Smooth muscle cell of the brain vasculature (primary cell): ENCODE results near the gene NEMF.
A peak's percentile ranks its signal among the peaks of the same experiment; 100 is the strongest.
"Not testable (repeated sequence)": the region's sequence is repeated elsewhere in the genome, so short reads cannot be mapped to it uniquely, and the experiment has no call there.

Experiments
- DNase-seq: peaks from one replicate; pipeline ENCODE4 v3.0.0-alpha.2; 2012; ENCODE audit warnings: low read depth, low spot score

NEMF gene, protein sequence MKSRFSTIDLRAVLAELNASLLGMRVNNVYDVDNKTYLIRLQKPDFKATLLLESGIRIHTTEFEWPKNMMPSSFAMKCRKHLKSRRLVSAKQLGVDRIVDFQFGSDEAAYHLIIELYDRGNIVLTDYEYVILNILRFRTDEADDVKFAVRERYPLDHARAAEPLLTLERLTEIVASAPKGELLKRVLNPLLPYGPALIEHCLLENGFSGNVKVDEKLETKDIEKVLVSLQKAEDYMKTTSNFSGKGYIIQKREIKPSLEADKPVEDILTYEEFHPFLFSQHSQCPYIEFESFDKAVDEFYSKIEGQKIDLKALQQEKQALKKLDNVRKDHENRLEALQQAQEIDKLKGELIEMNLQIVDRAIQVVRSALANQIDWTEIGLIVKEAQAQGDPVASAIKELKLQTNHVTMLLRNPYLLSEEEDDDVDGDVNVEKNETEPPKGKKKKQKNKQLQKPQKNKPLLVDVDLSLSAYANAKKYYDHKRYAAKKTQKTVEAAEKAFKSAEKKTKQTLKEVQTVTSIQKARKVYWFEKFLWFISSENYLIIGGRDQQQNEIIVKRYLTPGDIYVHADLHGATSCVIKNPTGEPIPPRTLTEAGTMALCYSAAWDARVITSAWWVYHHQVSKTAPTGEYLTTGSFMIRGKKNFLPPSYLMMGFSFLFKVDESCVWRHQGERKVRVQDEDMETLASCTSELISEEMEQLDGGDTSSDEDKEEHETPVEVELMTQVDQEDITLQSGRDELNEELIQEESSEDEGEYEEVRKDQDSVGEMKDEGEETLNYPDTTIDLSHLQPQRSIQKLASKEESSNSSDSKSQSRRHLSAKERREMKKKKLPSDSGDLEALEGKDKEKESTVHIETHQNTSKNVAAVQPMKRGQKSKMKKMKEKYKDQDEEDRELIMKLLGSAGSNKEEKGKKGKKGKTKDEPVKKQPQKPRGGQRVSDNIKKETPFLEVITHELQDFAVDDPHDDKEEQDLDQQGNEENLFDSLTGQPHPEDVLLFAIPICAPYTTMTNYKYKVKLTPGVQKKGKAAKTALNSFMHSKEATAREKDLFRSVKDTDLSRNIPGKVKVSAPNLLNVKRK

DNA sequence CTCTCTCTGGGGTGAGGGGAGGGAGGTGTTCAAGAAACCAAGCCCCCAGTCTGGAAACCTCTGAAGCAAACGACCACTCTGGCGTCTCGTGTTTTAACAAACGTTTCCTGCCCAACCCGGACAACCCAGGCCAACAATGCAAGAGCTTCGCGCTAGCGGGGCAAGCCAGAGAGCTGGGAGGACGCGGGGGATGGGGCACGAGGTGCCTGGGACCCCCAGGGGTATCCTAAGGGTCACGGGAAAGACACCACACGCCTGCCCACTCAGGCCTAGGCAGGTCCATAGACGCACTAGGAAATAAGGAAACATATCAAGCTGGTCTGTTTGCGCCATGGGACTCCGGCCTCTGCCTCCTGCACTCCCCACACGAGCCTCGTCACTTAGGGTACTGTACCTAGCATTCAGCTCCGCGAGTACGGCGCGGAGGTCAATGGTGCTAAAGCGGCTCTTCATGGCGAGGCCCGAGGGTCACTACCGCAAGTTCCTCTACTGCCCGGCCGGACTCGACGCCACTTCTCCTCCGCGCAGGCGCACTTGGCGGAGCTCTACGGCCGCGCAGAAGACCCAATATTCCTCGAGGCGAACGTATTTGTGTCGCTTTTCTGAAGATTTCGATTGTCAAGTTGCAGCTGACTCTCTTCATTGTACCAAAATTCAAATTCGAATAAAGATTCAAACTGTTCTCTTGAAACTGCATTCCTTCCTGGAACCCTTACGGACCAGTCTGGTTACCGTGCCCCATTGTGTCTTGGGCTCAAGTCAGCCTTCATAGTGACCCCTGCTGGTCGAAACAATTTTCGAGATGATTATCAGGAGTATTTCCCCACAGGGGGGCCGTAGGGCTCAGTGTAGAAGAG is at the start of gene NEMF:
NEMF (minus strand) TSS at position 488 of the 857 bp plus-strand sequence; CDS start at position 453, 35 bp downstream.
- DNase-seq: peak; percentile 84

DNA sequence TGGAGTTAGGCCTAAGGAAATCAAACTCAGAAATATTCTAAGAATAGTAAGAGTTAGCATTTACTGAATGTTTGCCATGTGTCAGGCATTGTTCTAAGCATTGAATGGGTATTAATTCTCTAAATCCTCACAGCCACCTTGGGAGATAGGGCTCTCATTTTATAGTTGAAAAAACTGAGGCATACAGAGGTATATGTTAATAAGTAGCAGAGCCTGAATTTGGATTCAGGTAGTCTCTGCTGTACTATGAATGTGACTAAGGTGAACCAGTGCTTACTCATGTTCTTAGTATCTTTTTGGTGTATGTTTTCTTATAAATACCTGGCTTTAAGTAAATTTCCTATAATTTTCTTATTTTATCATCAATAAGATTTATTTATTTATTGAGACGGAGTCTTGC is 48.4 kb upstream of the NEMF start:
- DNase-seq: no peak

DNA sequence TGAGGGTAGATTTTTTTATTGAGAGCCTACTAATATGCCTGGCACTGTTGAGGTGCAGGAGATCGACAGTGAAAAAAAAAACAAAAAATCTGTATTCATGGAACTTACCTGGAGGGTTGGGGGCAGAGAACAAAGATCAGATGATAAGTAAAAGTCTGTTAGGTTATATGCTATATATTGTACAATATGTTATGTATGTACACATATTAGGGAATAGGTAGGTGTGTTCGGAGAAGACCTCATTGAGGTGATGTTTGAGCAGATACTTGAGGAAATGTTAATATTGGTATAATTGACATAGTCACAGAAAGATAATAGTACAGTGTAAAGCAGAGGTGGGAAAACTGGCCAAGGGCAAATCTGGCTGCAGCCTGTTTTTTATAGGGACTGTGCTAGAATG is 45.9 kb upstream of the NEMF start:
- no peak for DNase-seq

DNA sequence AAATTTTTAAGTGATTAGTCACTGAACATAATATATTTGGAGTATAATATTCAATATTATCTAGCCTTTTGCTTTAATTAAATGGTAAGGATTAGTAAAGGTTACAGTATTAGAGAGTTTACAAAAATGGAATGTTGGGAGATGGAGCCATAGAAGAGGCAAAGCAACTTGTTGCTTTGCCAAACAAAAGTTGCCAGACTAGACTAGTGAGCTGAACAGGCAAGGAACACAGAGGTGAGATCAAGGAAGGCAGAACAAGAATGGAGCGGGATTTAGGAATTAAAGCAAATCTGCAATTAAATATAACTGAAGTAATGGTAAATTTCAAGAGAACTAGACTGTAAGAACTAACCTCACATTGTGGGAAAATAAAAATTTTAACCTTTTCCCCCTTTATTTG is 45.4 kb upstream of the NEMF start:
- no peak for DNase-seq

DNA sequence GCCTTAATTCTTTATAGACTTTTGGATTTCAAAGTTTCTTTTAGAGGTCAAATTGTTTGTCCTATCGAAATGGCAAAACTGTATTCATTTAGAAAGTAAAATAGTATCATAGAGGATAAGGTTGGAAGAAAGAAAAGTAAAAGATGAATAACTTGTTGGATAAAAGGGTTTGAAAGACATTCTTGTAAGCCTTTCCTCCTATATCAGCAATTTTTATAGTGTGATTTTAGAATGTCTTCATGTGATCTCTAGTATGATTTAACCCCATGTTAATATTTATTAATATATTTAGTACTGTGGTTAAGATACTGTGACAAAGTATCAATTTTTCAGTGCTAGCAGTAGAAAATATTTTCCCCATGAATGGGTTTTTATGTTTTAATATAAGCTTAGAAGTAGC is 44.8 kb upstream of the NEMF start:
- no peak for DNase-seq

DNA sequence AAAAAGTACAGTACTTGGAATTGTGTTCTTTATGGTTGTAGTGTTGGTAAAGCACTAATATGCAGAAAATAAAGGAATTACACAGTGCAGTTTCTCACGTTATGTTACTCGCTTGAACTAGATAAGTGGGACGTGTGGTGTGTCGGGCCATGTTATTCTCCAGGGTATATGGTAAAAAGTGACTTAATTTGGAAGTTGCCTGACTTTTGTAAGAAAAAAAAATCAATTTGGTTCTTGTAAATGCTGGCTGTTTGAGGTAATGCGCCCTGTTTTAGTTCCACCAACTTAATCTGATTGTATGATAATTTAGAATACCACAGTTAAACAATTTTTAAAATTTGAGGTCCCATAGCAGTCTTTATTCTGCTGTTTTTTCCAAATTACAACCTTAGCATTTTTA is 44.4 kb upstream of the NEMF start:
- no peak for DNase-seq

DNA sequence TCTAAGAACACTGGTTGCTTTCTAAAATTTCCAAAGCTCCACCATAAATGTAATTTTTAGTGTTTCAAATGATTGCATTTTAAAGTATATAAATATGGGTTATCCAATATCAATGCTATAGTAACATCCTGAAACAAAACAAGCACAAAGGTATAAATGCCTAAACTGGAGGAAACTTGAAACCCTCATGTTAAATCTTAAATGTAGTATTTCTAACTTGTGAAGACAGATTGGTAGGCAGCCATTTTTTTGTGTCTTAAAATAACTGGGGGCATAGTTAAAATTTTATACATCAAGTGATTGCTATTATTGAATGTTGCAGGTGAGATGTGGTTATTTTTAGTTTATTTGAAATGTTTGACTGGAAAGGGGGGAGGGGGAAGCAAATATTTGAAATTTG is 43.7 kb upstream of the NEMF start:
- DNase-seq: not testable (repeated sequence)

DNA sequence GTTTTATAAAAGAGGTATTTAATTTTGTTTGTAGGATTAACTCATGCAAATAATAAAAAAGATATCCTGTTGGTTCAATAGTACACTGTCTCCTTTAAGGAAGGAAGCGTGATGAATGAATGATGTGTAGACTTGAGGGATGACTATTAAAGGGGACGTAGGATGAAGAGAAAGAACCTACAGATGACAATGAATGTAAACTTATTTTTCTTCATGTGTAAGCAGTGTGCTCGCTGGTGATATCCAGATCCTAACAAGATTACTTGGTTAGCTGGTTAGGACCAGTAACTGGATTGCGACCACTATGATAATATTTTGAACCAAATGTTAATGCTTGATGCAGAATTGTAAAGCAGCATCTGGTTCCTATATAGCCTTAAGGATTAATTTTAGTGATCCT is 42.9 kb upstream of the NEMF start:
- DNase-seq: no peak

DNA sequence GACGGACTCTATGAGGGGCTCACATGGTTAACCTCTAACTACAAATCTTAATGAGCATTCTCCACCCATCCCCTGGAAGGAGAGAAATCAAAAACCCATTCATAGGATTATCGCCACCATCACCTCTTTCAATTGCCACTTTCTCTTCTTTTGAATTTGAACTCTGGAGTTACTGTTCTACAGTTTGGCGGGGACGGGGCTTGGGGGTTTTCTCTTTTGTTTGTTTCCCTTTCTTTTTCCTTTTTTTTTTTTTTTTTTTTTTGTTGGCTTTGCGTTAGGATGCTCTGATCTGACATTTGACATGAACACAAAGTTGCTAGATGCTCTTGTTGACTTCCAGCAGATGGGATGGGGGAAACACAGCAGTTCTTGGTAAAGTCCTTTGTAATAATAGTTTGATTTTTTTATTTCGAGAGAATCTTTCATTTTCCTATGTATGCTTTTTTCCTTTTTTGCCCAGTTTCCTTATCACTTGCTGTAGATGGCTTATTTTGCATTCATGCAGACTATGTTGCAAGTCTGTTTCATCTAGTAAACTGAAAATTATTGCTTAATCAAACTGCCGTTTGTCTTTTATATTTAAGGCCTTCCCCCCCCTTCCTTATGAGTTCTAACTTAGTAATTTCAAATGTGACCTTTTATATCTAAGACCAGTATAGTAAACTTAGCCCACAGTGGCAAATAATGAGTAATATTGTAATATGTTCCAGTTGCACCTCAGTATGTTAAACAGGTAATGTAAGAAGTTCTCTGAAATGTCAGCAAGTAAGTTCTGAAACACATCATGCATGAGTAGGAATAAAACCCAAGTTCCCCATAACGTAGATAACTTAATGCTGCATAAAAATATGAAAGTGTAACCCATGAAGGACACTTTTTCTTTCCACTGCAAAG is 41.9 kb upstream of the NEMF start:
- not testable (repeated sequence) for DNase-seq

DNA sequence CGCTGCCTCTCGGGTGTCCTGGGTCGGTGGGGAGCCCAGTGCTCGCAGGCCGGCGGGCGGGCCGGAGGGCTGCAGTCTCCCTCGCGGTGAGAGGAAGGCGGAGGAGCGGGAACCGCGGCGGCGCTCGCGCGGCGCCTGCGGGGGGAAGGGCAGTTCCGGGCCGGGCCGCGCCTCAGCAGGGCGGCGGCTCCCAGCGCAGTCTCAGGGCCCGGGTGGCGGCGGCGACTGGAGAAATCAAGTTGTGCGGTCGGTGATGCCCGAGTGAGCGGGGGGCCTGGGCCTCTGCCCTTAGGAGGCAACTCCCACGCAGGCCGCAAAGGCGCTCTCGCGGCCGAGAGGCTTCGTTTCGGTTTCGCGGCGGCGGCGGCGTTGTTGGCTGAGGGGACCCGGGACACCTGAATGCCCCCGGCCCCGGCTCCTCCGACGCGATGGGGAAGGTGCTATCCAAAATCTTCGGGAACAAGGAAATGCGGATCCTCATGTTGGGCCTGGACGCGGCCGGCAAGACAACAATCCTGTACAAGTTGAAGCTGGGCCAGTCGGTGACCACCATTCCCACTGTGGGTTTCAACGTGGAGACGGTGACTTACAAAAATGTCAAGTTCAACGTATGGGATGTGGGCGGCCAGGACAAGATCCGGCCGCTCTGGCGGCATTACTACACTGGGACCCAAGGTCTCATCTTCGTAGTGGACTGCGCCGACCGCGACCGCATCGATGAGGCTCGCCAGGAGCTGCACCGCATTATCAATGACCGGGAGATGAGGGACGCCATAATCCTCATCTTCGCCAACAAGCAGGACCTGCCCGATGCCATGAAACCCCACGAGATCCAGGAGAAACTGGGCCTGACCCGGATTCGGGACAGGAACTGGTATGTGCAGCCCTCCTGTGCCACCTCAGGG is 41.0 kb upstream of the NEMF start:
- no peak for DNase-seq

DNA sequence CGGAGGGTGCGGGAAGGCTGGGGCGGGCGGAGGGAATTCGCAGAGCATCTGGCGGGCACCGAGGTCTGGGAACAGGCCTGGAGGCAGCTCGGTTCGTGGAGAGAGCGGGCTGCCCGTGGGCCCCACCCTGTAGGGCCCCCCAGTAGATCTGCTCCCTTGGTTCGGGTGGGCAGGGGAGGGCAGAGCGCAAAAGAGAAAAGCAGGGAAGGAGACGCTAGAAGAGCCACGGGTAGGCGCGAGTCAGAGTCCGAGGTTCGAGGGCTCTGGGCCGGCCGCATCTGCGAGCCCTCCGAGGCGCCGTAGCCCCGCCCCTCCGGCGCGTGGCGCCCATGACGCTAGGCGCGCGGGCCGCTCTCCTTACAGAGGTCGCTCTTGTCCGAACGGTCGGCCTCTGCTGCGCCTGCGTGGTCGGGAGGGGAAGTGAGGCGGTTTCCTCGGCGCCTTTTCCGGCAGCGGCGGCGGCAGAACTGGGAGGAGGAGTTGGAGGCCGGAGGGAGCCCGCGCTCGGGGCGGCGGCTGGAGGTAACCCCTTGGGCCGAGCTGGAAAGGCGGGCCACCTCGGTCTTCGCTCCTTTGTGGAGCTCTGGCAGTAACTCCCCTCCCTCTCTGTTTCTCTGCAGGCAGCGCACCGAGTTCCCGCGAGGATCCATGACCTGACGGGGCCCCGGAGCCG is 40.2 kb upstream of the NEMF start, which contains the start of gene ARF6:
ARF6 (plus strand) TSS at position 447 of the 673 bp plus-strand sequence. CDS start 655 bp downstream, outside the sequence.
- DNase-seq: peak; percentile 95

DNA sequence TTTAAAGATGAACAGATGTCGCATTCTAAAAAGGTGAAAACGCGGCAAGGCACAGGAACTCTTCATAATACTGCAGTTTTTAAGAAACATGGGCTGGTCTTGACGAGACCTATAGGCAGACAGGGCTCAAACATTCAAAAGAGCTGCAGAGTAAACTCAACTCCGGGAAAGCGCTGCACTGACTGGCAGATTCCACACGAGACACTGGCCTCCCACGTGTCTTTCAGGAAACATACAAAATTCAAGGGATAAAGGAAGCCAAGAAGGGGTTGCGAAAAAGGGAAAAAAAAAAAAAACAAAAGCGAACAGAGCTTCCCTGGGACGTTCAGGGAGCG is 39.7 kb upstream of the NEMF start:
- no peak for DNase-seq

DNA sequence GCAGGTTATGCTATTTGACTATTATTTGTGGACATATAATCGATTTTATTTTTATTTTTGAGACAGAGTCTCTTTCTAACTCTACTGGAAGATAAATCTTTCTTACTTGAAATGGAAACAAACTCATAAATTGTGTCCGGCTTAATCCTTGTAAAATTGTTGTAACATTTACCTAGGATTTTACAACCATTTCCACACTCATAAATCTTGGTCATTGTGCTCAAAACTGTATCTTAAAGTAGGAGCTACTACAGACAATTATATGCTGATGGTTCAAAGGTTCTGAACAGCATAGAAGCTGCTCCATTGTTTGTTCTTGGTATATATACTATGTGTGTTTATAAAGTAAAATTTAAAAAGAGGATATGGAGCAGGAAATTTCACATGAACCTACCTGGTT is 35.7 kb upstream of the NEMF start:
- DNase-seq: no peak

DNA sequence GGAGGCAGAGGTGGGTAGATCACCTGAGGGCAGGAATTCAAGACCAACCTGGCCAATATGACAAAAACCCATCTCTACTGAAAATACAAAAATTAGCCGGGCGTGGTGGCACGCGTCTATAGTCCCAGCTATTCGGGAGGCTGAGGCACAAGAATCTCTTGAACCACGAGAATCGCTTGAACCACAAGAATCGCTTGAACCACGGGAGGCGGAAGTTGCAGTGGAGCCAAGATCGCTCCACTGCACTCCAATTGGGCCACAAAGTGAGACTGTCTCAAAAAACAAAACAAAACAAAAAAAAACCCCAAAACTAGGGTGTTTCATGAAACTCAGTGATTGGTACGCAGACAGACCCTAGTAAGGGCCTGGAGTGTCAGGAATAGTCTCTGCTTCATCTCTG is 33.9 kb upstream of the NEMF start:
- no peak for DNase-seq

DNA sequence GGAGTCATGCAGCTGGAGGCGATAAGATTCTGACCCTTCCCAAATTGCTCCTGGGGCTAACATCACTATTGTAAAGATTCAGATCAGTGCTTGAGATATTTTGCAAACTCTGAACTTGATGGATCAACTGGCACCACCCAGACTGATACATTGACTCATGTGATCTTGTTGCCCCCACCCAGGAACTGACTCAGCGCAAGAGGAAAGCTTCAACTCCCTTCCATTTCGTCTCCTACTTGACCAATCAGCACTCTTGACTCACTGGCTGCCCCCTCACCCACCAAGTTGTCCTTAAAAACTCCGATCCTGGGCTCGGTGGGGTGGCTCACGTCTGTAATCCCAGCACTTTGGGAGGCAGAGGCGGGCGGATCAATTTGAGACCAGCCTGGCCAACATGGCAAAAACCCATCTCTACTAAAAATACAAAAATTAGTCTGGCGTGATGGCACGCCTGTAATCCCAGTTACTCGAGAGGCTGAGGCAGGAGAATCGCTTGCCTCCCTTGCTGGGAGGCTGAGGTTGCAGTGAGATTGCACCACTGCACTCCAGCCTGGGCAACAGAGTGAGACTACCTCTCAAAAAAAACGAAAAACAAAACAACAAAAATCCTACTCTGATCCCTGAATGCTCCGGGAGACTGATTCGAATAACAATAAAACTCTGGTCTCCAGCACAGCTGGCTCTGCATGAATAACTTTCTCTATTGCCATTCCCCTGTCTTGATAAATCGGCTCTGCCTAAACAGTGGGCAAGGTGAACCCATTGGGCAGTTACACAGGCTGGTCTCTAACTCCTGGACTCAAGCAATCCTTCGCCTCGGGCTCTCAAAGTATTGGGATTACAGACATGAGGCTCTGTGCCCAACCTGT is 30.5 kb upstream of the NEMF start:
- no peak for DNase-seq

DNA sequence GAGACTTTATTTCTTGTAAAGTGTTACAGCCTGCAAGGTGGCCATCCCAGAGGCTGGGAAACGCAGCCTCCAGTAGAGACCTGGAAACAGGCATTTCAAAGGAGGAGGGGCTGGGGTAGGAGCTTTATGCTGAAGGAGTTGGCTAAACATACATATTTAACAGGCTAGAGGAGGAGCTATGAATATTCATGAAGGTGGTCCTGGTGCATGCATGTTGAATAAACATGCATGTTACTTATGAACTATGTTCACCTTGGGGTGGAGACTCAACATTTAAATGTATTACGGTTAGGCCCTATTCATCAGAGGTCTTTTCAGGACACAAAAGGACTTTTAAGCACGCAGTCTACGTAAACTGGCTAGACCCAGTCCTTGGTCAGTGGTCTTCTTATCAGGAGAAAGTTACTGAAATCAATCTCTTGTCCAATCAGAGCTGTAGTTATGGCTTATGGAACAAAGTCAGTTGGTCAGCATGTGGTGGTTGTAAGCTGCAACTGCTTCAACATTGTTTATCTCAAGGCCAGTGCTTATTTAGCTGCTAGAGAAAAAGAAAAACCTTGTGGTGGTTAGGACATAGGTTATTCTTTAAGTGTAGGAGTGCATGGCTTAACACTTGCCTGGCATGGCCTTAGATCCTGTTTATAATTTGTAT is 28.9 kb upstream of the NEMF start:
- DNase-seq: no peak
